Pancreas (tissue), 10 donors: ENCODE measurements around the gene CEND1. TPM values are rescaled to one million over a fixed set of nuclear protein-coding genes. Genes with fewer than 3 reads are reported as not detected.

ENCODE experiments used
- ATAC-seq, 4 donors: fragments of 200-7000 bp; cut with Tn5 transposase; one replicate each; pipeline versions ENCODE4 v1.8.0 to v1.9.1; 2020; ENCODE audit warnings: mild to moderate bottlenecking in 4 of 4, moderate library complexity in 4 of 4
- DNase-seq, 6 donors: peaks; one replicate each; pipeline ENCODE4 v3.0.0-alpha.2; 2020
- FAIRE-seq: peaks from 2 replicates; lab custom pipeline; 2012; peaks lifted over from hg19 to GRCh38; lab: Jason Lieb, UNC
- H3K27ac ChIP-seq, 4 donors: fragments of 200-600 bp; sonication (generic); 1 replicate in 3 of 4; 2 replicates in 1 of 4; pipeline versions ENCODE4 v1.5.0 to v1.8.0; 2020
- H3K27me3 ChIP-seq, 4 donors: fragments of 200-600 bp; one replicate each; pipeline ENCODE4 v1.8.0; 2021
- H3K36me3 ChIP-seq, 3 donors: fragments of 200-600 bp; sonication (generic) in 1 of 3; one replicate each; pipeline versions ENCODE4 v1.5.0 to v1.8.0; 2020 to 2021
- H3K4me1 ChIP-seq, 3 donors: fragments of 200-600 bp; one replicate each; pipeline ENCODE4 v1.8.0; 2021
- H3K4me3 ChIP-seq, 4 donors: fragments of 200-600 bp; sonication (generic) in 2 of 4; one replicate each; pipeline versions ENCODE4 v1.5.0 to v1.8.0; 2020 to 2021
- H3K9me3 ChIP-seq, 4 donors: fragments of 200-600 bp; one replicate each; pipeline ENCODE4 v1.8.0; 2021
- CTCF ChIP-seq, 4 donors: fragments of 200-600 bp; sonication (generic) in 3 of 4; IDR thresholded peaks; one replicate each; pipeline versions ENCODE4 v1.5.0 to v1.8.0; 2021; ENCODE audit warnings: antibody characterized with exemption in 4 of 4
- WGBS, 2 donors: extraction: QIAGEN DNeasy Blood & Tissue Kit; methylation state at CpG; one replicate each; pipeline ENCODE4 v1.1.7; 2013; 5-methylcytosine and 5-hydroxymethylcytosine counted together
- intact Hi-C, 3 donors: fragments of 100-400 bp; cut with DNase I; formaldehyde crosslinking; loops; one replicate each; pipeline versions ENCODE4 v1.11.1 to v1.14.2; 2022
- polyA plus RNA-seq, 2 donors: library from polyadenylated mRNA; stranded (reverse); fragments of 200-250 nt; gene quantifications; one replicate each; pipeline ENCODE4 v1.2.3, GENCODE V29; 2013
- total RNA-seq, 6 donors: library from RNA; stranded (reverse); fragmentation: NEBNext Ultra II Directional in 4 of 6; extraction: Animal tissue kit (Norgen Biotek cat#: 25700) in 4 of 6; gene quantifications; one replicate each; pipeline versions ENCODE4 v1.2.1 to v1.2.4, GENCODE V29; 2021 to 2023
- donor health status: healthy with polysubstance abuse.
- donor health status: DM: no; HTN: no; CAD: no; lungs with moderate emphysema.
- donor health status: DM: no; HTN: no; CAD: no.
- donor health status: control.
- donor health status: control.
- donor health status: Bipolar disorder and iron deficiency.
- donor health status: DM: yes; HTN: yes; CAD: no.
- donor health status: DM: no; HTN: no; CAD: no.
- donor health status: DM: no; HTN: no; CAD: no.
- donor health status: DM: yes; HTN: yes; CAD: no.

The CEND1 gene
- total and polyA plus RNA-seq, 8 donors, result 0.12 to 0.42 (median 0.27) TPM; not detected in 5

DNA sequence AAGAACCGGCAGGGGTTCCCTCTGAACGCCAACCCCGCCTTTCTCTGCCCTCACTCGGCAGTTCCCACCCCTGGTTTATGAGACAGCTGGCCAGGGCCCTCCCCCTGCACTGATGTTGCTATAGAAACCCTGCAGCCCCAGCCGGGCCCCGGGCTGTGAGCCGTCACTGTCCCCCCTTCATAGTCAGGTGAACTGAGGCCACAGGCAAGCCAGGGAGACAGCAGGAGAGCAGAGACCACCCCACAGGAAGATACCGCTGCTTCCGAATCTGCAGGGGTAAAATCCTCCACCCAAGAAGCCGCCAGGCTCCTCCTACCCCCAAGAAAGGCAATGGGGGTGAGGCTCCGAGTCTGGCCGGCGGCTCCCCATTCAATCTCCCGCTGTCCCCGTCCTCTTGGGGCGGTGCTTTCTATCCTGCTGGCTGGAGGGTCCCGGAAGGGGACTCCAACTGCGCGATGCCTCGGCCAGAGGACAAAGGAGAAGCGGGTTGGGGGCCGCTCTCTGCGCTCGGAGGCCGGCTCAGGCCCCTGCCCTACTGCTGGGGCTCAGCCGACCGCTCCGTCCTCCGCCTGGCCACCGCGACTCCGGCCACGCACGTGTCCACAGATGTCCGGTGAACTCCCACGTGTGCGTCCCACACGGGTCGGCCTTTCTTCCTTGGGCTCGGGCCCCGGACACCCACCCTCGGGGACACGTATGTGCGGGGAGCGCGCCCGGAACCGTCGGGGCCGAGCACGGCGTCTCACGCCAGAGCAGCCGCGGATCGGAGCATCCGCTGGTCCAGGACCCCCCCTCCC lies 7.6 kb upstream of the CEND1 start:
- DNase-seq, result peak; percentile 63 to 90 (median 75)
- FAIRE-seq, result no peak

DNA sequence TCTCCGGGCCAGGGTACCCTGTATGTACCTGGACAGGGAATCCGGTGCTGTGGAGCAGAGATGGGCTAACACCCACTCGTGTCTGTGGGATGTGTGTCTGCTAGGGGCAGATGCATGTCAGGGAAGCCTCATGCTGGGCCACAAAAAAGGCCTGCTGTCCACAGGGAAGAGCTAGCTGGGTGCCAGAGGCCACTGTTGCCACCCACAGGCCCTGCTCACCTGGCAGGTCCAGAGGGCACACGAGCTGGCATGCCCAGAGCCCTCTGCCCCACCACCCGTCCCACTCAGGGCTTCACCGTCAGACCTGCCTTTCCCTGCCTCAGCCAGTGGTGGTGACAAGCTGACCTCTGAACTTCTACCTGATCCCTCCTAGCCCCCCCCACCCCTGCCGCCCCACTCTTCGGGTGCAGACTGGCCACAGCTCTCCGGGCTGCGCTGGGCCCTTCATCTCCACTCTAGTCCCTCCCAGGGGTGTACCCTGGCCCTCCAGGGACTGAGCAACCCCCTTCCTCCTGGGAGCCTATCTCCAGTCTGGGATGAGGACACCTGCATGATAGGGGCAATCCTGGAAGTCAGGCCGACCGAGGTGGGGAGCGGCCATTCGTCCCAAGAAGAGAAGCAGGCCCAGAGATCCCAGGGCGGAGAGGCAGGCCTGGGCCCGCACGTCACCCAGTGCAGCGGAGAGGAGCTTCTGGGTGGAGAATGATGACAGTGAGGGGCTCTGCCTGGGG lies 6.8 kb upstream of the CEND1 start:
- peak overlapping the region; percentile 60 to 85 (median 70) for H3K4me3 ChIP-seq
- no peaks in the 10 kb centered on the region for H3K27me3 ChIP-seq
- ATAC-seq (no peak), FAIRE-seq (no peak), DNase-seq (peak in 2 of 6 donors; percentile 59 to 82)
- H3K36me3 ChIP-seq, result peaks cover 0 to 10% (median 4%) of the 10 kb centered on the region in 3 donors
- H3K9me3 ChIP-seq, result no peaks in the 10 kb centered on the region
- intact Hi-C loops, result no loop called here
- peak overlapping the region; percentile 86 to 90 (median 88) for H3K27ac ChIP-seq
- TF ChIP-seq CTCF (IDR thresholded peaks at IDR 0.05), result no peak
- WGBS, 2 donors, result 16% methylated on average over 17 to 18 of the region's 18 CpGs
- peaks cover 8 to 17% (median 8%) of the 10 kb centered on the region in 3 donors for H3K4me1 ChIP-seq

More for the DNA sequence above, 7.6 kb upstream of the CEND1 start:
- H3K27me3 ChIP-seq, result no peaks in the 10 kb centered on the region
- intact Hi-C loops, result no loop called here
- no peaks in the 10 kb centered on the region for H3K9me3 ChIP-seq
- H3K27ac ChIP-seq, result peak overlapping the region; percentile 86 to 90 (median 88)
- peaks cover 0 to 5% (median 0%) of the 10 kb centered on the region in 3 donors for H3K36me3 ChIP-seq
- 0% methylated on average over 55 to 57 of the region's 57 CpGs for WGBS, 2 donors
- H3K4me3 ChIP-seq, result peak overlapping the region; percentile 60 to 85 (median 70)
- peaks cover 8 to 17% (median 8%) of the 10 kb centered on the region in 3 donors for H3K4me1 ChIP-seq
- ATAC-seq, result peak; percentile 2 to 60 (median 23)
- TF ChIP-seq CTCF (IDR thresholded peaks at IDR 0.05), result no peak

- DNase-seq (peak; percentile 74 to 89 (median 80)), FAIRE-seq (no peak), ATAC-seq (peak; percentile 38 to 61 (median 58))
- H3K4me3 ChIP-seq, result peak overlapping the region; percentile 42 to 85 (median 66)
- TF ChIP-seq CTCF (IDR thresholded peaks at IDR 0.05), result no peak
- H3K4me1 ChIP-seq, result peaks cover 8 to 17% (median 8%) of the 10 kb centered on the region in 3 donors
- H3K27ac ChIP-seq, result peak overlapping the region; percentile 86 to 90 (median 88)
- WGBS, 2 donors, result 1 to 4% methylated on average over 26 of the region's 26 CpGs
- H3K9me3 ChIP-seq, result no peaks in the 10 kb centered on the region
- H3K36me3 ChIP-seq, result peaks cover 0 to 14% (median 4%) of the 10 kb centered on the region in 3 donors
- intact Hi-C loops, result no loop called here
- H3K27me3 ChIP-seq, result no peaks in the 10 kb centered on the region
Measured at GRCh38 chr11:795634-796564, 6.0 kb upstream of the CEND1 start.

GRCh38 chr11:794766-795633 lies 5.1 kb upstream of the CEND1 start:
- FAIRE-seq, result no peak
- 10 to 14% methylated on average over 36 to 38 of the region's 38 CpGs for WGBS, 2 donors
- no peaks in the 10 kb centered on the region for H3K27me3 ChIP-seq
- DNase-seq, result peak; percentile 88 to 97 (median 94)
- H3K9me3 ChIP-seq, result no peaks in the 10 kb centered on the region
- peaks cover 0 to 14% (median 4%) of the 10 kb centered on the region in 3 donors for H3K36me3 ChIP-seq
- no peak for TF ChIP-seq CTCF (IDR thresholded peaks at IDR 0.05)
- H3K27ac ChIP-seq, result peak overlapping the region; percentile 86 to 90 (median 88)
- peak overlapping the region; percentile 42 to 85 (median 66) for H3K4me3 ChIP-seq
- intact Hi-C loops, result no loop called here
- peak; percentile 46 to 51 (median 49) for ATAC-seq
- H3K4me1 ChIP-seq, result peaks cover 8 to 17% (median 8%) of the 10 kb centered on the region in 3 donors
